GM12864 (cell line): ENCODE data around the gene GRHL3.
"Not testable (repeated sequence)": the region's sequence is repeated elsewhere in the genome, so short reads cannot be mapped to it uniquely, and the experiment has no call there.

Experiments used
- DNase-seq: peaks from one replicate; pipeline ENCODE4 v3.0.0-alpha.2; 2011; ENCODE audit warnings: low read depth
- H3K4me3 ChIP-seq: 2 replicates; pipeline ENCODE4 v1.5.1; 2011; ENCODE audit warnings: mild to moderate bottlenecking, low read depth, low read length, control low read depth
- CTCF ChIP-seq: IDR thresholded peaks from 2 replicates; pipeline ENCODE4 v1.5.1; 2011; ENCODE audit warnings: low read depth, mild to moderate bottlenecking, moderate library complexity, low read length, control low read depth, inconsistent platforms; ENCODE audit errors: missing control alignments

Gene GRHL3

GRCh38 chr1:24319312-24319863, at the start of gene GRHL3:
TSS of gene GRHL3 (plus strand) at chr1:24319357. CDS start at chr1:24319552, 195 bp downstream.
- no peak for DNase-seq

GRCh38 chr1:24274203-24275103, 44.7 kb upstream of the GRHL3 start:
- not testable (repeated sequence) for H3K4me3 ChIP-seq, DNase-seq

More at GRCh38 chr1:24319312-24319863, at the start of gene GRHL3:
- no peak within 1 kb of the TSS for H3K4me3 ChIP-seq
- TF ChIP-seq CTCF = no peak

GRCh38 chr1:24275104-24275410, 44.1 kb upstream of the GRHL3 start:
- DNase-seq = no peak
- TF ChIP-seq CTCF = no peak

GRCh38 chr1:24275510-24275909, 43.6 kb upstream of the GRHL3 start:
- no peak for DNase-seq
- no peak overlapping the region for H3K4me3 ChIP-seq
- TF ChIP-seq CTCF = no peak

More at GRCh38 chr1:24275104-24275410, 44.1 kb upstream of the GRHL3 start:
- no peak overlapping the region for H3K4me3 ChIP-seq

- no peak for DNase-seq
- no peak overlapping the region for H3K4me3 ChIP-seq
- TF ChIP-seq CTCF = no peak
Measured at GRCh38 chr1:24276791-24277190, 42.4 kb upstream of the GRHL3 start.

- no peak for TF ChIP-seq CTCF
- no peak for DNase-seq
- no peak overlapping the region for H3K4me3 ChIP-seq
Measured at GRCh38 chr1:24277420-24278169, 41.6 kb upstream of the GRHL3 start.

GRCh38 chr1:24278726-24279125, 40.4 kb upstream of the GRHL3 start:
- DNase-seq = no peak
- no peak for TF ChIP-seq CTCF
- H3K4me3 ChIP-seq = no peak overlapping the region
